D721Med (cell line): Measurements from ENCODE around the gene RDH16.

Experiments
- DNase-seq: peaks from one replicate; pipeline ENCODE4 v3.0.0; 2011; ENCODE audit warnings: low spot score; ENCODE audit not compliant: insufficient read length
- FAIRE-seq: peaks from 2 replicates; lab custom pipeline; 2011; peaks lifted over from hg19 to GRCh38; lab: Jason Lieb, UNC
- CTCF ChIP-seq: IDR thresholded peaks from 2 replicates; pipeline ENCODE4 v1.5.1; 2012; ENCODE audit warnings: mild to moderate bottlenecking, control low read depth; ENCODE audit not compliant: insufficient read depth; ENCODE audit errors: missing control alignments

Gene RDH16

GRCh38 chr12:56933826-56934625, 23.4 kb downstream of the RDH16 start, which contains the start of gene SDR9C7:
TSS of gene SDR9C7 (minus strand) at chr12:56934408. CDS start at chr12:56934261, 147 bp downstream.
- FAIRE-seq (no peak), DNase-seq (no peak)
- TF ChIP-seq CTCF = no peak

- FAIRE-seq (no peak), DNase-seq (no peak)
- no peak for TF ChIP-seq CTCF
Observed at GRCh38 chr12:56932867-56933266, 24.5 kb downstream of the RDH16 start.

- DNase-seq (no peak), FAIRE-seq (no peak)
- no peak for TF ChIP-seq CTCF
Observed at GRCh38 chr12:56932146-56932545, 25.3 kb downstream of the RDH16 start.

- FAIRE-seq (no peak), DNase-seq (no peak)
- no peak for TF ChIP-seq CTCF
Observed at GRCh38 chr12:56931474-56931978, 25.9 kb downstream of the RDH16 start.

GRCh38 chr12:56930241-56930640, 27.2 kb downstream of the RDH16 start:
- FAIRE-seq (no peak), DNase-seq (no peak)
- TF ChIP-seq CTCF = no peak

- TF ChIP-seq CTCF = no peak
- FAIRE-seq (no peak), DNase-seq (no peak)
Observed at GRCh38 chr12:56929780-56930179, 27.6 kb downstream of the RDH16 start.

- TF ChIP-seq CTCF = no peak
- FAIRE-seq (no peak), DNase-seq (no peak)
Observed at GRCh38 chr12:56928262-56928661, 29.1 kb downstream of the RDH16 start.
